ENCODE data around the gene CST8. TPM values are rescaled to one million over a fixed set of nuclear protein-coding genes. Genes with fewer than 3 reads are reported as not detected.
A peak's percentile ranks its signal among the peaks of the same experiment; 100 is the strongest.
"Not testable (repeated sequence)": the region's sequence is repeated elsewhere in the genome, so short reads cannot be mapped to it uniquely, and the experiment has no call there.

CST8 gene
- total RNA-seq, 1 experiment from 2014 or later = not detected

DNA sequence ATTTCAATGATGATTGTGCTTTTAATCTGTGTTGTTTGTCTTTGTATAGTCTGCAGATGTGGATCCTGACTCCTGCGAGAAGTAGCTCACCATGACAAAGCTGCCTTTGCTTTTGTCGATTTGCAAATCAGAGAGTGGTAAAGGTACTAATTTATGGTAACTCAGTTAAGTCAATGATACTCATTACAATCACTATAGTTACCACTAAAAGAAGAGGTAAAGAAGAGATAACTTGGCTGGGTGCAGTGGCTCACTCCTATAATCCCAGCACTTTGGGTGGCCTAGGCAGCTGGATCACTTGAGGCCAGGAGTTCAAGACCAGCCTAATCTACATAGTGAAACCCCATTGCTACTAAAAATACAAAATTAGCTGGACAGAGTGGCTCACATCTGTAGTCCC is 17.6 kb upstream of the CST8 start:
- H3K4me1 ChIP-seq (ENCODE audit: control insufficient read depth, insufficient read depth, low read length); POLR2A ChIA-PET; H3K4me3 ChIP-seq (ENCODE audit: low read depth in 2 of 2, low read length in 2 of 2); intact Hi-C loops (cut with micrococcal nuclease; ENCODE audit: unreplicated experiment); ATAC-seq; H3K27me3 ChIP-seq (ENCODE audit: control insufficient read depth, insufficient read depth, low read length); BruUV-seq (replicated peaks); DNase-seq (ENCODE audit: low read depth, low spot score); H3K36me3 ChIP-seq (ENCODE audit: control insufficient read depth, insufficient read depth, low read length); H3K27ac ChIP-seq (ENCODE audit: low read length); CTCF ChIA-PET; H3K9me3 ChIP-seq (ENCODE audit: control insufficient read depth, insufficient read depth, low read depth, low read length); in situ Hi-C loops (cut with HindIII; ENCODE audit: low pct_unique_long_range_greater_than_20kb, low sequenced_read_pairs): not testable (repeated sequence)

DNA sequence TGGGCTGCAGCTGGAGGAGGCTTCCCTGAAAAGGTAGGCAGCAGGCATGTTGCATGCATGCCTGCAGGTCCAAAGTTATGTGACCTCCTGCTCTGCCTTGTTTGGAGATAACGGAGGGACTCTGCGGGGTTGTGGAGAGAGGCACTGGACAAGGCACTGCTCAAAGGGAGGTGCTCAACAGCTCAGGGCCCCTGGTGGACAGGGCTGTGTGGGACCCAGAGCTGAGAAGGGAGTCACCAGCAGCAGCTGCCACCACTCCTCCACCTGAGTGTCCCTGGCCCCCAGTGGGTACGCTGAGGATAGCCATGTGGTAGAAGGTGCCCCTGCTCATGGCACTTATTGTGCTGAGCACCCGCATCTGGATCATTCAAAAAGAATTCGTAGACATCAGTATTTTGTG is 15.5 kb upstream of the CST8 start:
- Histone ChIP-seq H3K4me3 (ENCODE audit: low read depth in 2 of 2, low read length in 2 of 2) (no peak overlapping the region), H3K27me3 (ENCODE audit: control insufficient read depth, insufficient read depth, low read length) (no peaks in the 10 kb centered on the region), H3K9me3 (ENCODE audit: control insufficient read depth, insufficient read depth, low read depth, low read length) (no peaks in the 10 kb centered on the region), H3K4me1 (ENCODE audit: control insufficient read depth, insufficient read depth, low read length) (no peaks in the 10 kb centered on the region), H3K36me3 (ENCODE audit: control insufficient read depth, insufficient read depth, low read length) (no peaks in the 10 kb centered on the region), H3K27ac (ENCODE audit: low read length) (no peak overlapping the region)
- no TSS peak for BruUV-seq (replicated peaks)
- ChIA-PET CTCF (no interaction called here), POLR2A (no interaction called here)
- in situ Hi-C loops (cut with HindIII; ENCODE audit: low pct_unique_long_range_greater_than_20kb, low sequenced_read_pairs) = no loop called here
- TF ChIP-seq TCF7L2 (IDR thresholded peaks at IDR 0.05; ENCODE audit: low read depth, low read length) (no peak), POLR2AphosphoS5 (IDR thresholded peaks at IDR 0.05; ENCODE audit: low read depth, low read length) (no peak), SIN3A (IDR thresholded peaks at IDR 0.05; ENCODE audit: borderline replicate concordance, insufficient read depth, low read depth, low read length) (no peak)
- TF ChIP-seq, protein P1, sequence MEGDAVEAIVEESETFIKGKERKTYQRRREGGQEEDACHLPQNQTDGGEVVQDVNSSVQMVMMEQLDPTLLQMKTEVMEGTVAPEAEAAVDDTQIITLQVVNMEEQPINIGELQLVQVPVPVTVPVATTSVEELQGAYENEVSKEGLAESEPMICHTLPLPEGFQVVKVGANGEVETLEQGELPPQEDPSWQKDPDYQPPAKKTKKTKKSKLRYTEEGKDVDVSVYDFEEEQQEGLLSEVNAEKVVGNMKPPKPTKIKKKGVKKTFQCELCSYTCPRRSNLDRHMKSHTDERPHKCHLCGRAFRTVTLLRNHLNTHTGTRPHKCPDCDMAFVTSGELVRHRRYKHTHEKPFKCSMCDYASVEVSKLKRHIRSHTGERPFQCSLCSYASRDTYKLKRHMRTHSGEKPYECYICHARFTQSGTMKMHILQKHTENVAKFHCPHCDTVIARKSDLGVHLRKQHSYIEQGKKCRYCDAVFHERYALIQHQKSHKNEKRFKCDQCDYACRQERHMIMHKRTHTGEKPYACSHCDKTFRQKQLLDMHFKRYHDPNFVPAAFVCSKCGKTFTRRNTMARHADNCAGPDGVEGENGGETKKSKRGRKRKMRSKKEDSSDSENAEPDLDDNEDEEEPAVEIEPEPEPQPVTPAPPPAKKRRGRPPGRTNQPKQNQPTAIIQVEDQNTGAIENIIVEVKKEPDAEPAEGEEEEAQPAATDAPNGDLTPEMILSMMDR (IDR thresholded peaks at IDR 0.05) = no peak
- TF ChIP-seq, protein P2, sequence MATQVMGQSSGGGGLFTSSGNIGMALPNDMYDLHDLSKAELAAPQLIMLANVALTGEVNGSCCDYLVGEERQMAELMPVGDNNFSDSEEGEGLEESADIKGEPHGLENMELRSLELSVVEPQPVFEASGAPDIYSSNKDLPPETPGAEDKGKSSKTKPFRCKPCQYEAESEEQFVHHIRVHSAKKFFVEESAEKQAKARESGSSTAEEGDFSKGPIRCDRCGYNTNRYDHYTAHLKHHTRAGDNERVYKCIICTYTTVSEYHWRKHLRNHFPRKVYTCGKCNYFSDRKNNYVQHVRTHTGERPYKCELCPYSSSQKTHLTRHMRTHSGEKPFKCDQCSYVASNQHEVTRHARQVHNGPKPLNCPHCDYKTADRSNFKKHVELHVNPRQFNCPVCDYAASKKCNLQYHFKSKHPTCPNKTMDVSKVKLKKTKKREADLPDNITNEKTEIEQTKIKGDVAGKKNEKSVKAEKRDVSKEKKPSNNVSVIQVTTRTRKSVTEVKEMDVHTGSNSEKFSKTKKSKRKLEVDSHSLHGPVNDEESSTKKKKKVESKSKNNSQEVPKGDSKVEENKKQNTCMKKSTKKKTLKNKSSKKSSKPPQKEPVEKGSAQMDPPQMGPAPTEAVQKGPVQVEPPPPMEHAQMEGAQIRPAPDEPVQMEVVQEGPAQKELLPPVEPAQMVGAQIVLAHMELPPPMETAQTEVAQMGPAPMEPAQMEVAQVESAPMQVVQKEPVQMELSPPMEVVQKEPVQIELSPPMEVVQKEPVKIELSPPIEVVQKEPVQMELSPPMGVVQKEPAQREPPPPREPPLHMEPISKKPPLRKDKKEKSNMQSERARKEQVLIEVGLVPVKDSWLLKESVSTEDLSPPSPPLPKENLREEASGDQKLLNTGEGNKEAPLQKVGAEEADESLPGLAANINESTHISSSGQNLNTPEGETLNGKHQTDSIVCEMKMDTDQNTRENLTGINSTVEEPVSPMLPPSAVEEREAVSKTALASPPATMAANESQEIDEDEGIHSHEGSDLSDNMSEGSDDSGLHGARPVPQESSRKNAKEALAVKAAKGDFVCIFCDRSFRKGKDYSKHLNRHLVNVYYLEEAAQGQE (IDR thresholded peaks at IDR 0.05; ENCODE audit: insufficient read depth in 1 of 2, low read depth in 2 of 2, low read length in 1 of 2) = no peak
- intact Hi-C loops (cut with micrococcal nuclease; ENCODE audit: unreplicated experiment) = no loop called here
- DNase-seq (ENCODE audit: low read depth, low spot score) (no peak), ATAC-seq (0 out of 2 replicates have a peak, but pooled peaks have one; percentile 12)

DNA sequence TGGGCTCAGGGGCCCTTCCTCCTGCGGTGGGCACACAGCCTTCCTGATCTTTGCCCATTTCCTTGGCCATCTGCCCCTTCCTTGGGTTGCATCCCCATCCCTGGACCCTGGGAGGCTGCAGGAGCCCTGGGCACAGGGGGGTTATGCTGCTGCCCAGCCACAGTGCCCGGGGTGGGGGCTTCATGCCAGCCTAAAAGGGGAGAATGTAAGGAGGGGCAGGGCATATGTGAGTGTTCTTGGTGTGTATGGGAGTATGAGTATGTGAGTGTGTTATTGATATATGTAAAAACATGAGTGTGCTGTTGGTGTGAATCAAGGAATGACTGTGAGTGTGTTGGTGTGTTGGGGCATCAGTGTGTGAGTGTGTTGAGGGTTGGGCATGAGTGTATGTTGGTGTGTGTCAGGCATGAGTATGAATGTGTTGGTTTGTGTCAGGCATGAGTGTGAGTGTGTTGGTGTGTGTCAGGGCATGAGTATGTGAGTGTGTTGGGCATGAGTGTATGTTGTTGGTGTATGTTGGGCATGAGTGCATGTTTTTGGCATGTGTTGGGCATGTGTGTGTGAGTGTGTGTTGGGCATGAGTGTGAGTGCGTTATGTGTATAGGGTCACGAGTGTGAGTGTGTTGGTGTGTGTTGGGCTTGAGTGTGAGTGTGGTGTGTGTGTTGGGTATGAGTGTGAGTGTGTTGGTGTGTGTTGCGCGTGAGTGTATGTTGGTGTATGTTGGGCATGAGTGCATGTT is 14.7 kb upstream of the CST8 start:
- Histone ChIP-seq H3K36me3 (ENCODE audit: control insufficient read depth, insufficient read depth, low read length) (no peaks in the 10 kb centered on the region), H3K4me1 (ENCODE audit: control insufficient read depth, insufficient read depth, low read length) (no peaks in the 10 kb centered on the region), H3K9me3 (ENCODE audit: control insufficient read depth, insufficient read depth, low read depth, low read length) (no peaks in the 10 kb centered on the region), H3K27ac (ENCODE audit: low read length) (no peak overlapping the region), H3K4me3 (ENCODE audit: low read depth in 2 of 2, low read length in 2 of 2) (no peak overlapping the region), H3K27me3 (ENCODE audit: control insufficient read depth, insufficient read depth, low read length) (no peaks in the 10 kb centered on the region)
- no TSS peak for BruUV-seq (replicated peaks)
- CTCF ChIA-PET = no interaction called here
- POLR2A ChIA-PET = no interaction called here
- in situ Hi-C loops (cut with HindIII; ENCODE audit: low pct_unique_long_range_greater_than_20kb, low sequenced_read_pairs) = no loop called here
- intact Hi-C loops (cut with micrococcal nuclease; ENCODE audit: unreplicated experiment) = no loop called here
- no peak for DNase-seq (ENCODE audit: low read depth, low spot score)
- TF ChIP-seq, protein P2 (IDR thresholded peaks at IDR 0.05; ENCODE audit: insufficient read depth in 1 of 2, low read depth in 2 of 2, low read length in 1 of 2) = no peak
- no peak for TF ChIP-seq SIN3A (IDR thresholded peaks at IDR 0.05; ENCODE audit: borderline replicate concordance, insufficient read depth, low read depth, low read length)
- TF ChIP-seq, protein P1 (IDR thresholded peaks at IDR 0.05) = no peak
- TF ChIP-seq POLR2AphosphoS5 (IDR thresholded peaks at IDR 0.05; ENCODE audit: low read depth, low read length) = no peak
- no peak for TF ChIP-seq TCF7L2 (IDR thresholded peaks at IDR 0.05; ENCODE audit: low read depth, low read length)
- ATAC-seq = no peak

Data from Panc1 (cell line).